ENCODE measurements around the gene PTS.

DNA sequence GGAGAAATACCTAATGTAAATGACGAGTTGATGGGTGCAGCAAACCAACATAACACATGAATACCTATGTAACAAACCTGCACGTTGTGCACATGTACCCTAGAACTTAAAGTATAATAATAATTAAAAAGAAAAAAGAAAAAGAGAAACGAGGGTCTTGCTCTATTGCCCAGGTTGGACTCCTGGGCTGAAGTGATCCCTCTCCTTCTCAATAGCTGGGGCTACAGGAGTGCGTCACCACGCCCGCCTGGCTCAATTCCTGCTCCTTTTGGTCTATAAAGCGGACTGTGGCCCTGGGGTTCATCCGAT lies 521 bp upstream of the PTS start:
- TF ChIP-seq, protein P1, sequence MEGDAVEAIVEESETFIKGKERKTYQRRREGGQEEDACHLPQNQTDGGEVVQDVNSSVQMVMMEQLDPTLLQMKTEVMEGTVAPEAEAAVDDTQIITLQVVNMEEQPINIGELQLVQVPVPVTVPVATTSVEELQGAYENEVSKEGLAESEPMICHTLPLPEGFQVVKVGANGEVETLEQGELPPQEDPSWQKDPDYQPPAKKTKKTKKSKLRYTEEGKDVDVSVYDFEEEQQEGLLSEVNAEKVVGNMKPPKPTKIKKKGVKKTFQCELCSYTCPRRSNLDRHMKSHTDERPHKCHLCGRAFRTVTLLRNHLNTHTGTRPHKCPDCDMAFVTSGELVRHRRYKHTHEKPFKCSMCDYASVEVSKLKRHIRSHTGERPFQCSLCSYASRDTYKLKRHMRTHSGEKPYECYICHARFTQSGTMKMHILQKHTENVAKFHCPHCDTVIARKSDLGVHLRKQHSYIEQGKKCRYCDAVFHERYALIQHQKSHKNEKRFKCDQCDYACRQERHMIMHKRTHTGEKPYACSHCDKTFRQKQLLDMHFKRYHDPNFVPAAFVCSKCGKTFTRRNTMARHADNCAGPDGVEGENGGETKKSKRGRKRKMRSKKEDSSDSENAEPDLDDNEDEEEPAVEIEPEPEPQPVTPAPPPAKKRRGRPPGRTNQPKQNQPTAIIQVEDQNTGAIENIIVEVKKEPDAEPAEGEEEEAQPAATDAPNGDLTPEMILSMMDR (IDR thresholded peaks at IDR 0.05) = no peak
- no peak for TF ChIP-seq POLR2A (IDR thresholded peaks at IDR 0.05)
